Endothelial cell of umbilical vein (primary cell): ENCODE results near the gene AP3S1. TPM values are rescaled to one million over a fixed set of nuclear protein-coding genes. Genes with fewer than 3 reads are reported as not detected.

Source experiments
- BruUV-seq: library from RNA; stranded (reverse); fragments of 400-500 nt; replicated peaks from 2 replicates; lab custom pipeline; 2021; lab: Mats Ljungman, UMichigan
- CTCF ChIA-PET: fragments of 300-600, 350-600 bp; sonication (Branson Sonifier 250); formaldehyde crosslinking; loops from one replicate; lab custom pipeline; 2021; ENCODE audit warnings: antibody characterized with exemption, inconsistent platforms; lab: Charles Lee
- POLR2A ChIA-PET: fragments of 300-600, 350-600 bp; sonication (Branson Sonifier 250); formaldehyde crosslinking; loops from one replicate; lab custom pipeline; 2021; ENCODE audit warnings: antibody characterized with exemption, inconsistent platforms; lab: Charles Lee
- DNase-seq: peaks from one replicate; pipeline ENCODE4 v3.0.0-alpha.2; 2011; ENCODE audit warnings: low read depth, low spot score
- FAIRE-seq: peaks from 2 replicates; lab custom pipeline; 2011; peaks lifted over from hg19 to GRCh38; lab: Jason Lieb, UNC
- H2AFZ ChIP-seq: 2 replicates; pipeline ENCODE4 v1.6.0; 2012; ENCODE audit warnings: low read depth, low read length, control low read depth, inconsistent platforms
- H3K27ac ChIP-seq: 2 replicates; pipeline ENCODE4 v1.5.1; 2011; ENCODE audit warnings: low read depth, mild to moderate bottlenecking, control low read depth, low read length, moderate library complexity; ENCODE audit not compliant: insufficient read depth
- H3K27me3 ChIP-seq, 2 experiments: 2 replicates each; pipeline versions ENCODE4 v1.6.0 to v1.6.1; 2011; ENCODE audit warnings: low read length in 2 of 2, mixed read lengths in 1 of 2; ENCODE audit not compliant: control insufficient read depth in 2 of 2, insufficient read depth in 2 of 2
- H3K36me3 ChIP-seq, 2 experiments: 2 replicates in 1 of 2; 3 replicates in 1 of 2; pipeline ENCODE4 v1.5.1; 2011; ENCODE audit warnings: low read length in 2 of 2, mild to moderate bottlenecking in 1 of 2, moderate library complexity in 1 of 2; ENCODE audit not compliant: control insufficient read depth in 2 of 2, insufficient read depth in 2 of 2; ENCODE audit errors: extremely low read depth in 1 of 2
- H3K4me1 ChIP-seq: 3 replicates; pipeline ENCODE4 v1.5.1; 2011; ENCODE audit warnings: mild to moderate bottlenecking, low read length; ENCODE audit not compliant: control insufficient read depth, insufficient read depth; ENCODE audit errors: extremely low read depth
- H3K4me2 ChIP-seq: 2 replicates; pipeline ENCODE4 v1.6.1; 2011; ENCODE audit warnings: low read length, control low read depth, mixed read lengths; ENCODE audit not compliant: insufficient read depth
- H3K4me3 ChIP-seq, 3 experiments: fragments of 200-600 bp in 1 of 3; sonication (generic), shearing (Covaris generic) in 1 of 3; replicated peaks in 1 of 3; 2 replicates each; pipeline ENCODE4 v1.5.1; 2011 to 2016; ENCODE audit warnings: control low read depth in 3 of 3, low read length in 3 of 3, mild to moderate bottlenecking in 2 of 3, inconsistent platforms in 1 of 3, low read depth in 1 of 3, moderate library complexity in 1 of 3; ENCODE audit not compliant: insufficient read depth in 1 of 3
- H3K79me2 ChIP-seq: 2 replicates; pipeline ENCODE4 v1.6.0; 2012; ENCODE audit warnings: low read length, inconsistent platforms; ENCODE audit not compliant: control insufficient read depth, insufficient read depth
- H3K9ac ChIP-seq: replicated peaks from 2 replicates; pipeline ENCODE3; 2011; ENCODE audit warnings: low read length, control low read depth; ENCODE audit not compliant: insufficient read depth; ENCODE audit errors: extremely low read depth
- H3K9me1 ChIP-seq: replicated peaks from 3 replicates; pipeline ENCODE4 v1.6.0; 2011; ENCODE audit warnings: mild to moderate bottlenecking, low read length; ENCODE audit not compliant: control insufficient read depth, insufficient read depth; ENCODE audit errors: extremely low read depth
- H3K9me3 ChIP-seq: replicated peaks from 2 replicates; pipeline ENCODE4 v1.5.1; 2012; ENCODE audit warnings: low read length, inconsistent platforms; ENCODE audit not compliant: control insufficient read depth, insufficient read depth
- H4K20me1 ChIP-seq: replicated peaks from 2 replicates; pipeline ENCODE3; 2011; ENCODE audit warnings: mild to moderate bottlenecking, low read length; ENCODE audit not compliant: control insufficient read depth, insufficient read depth; ENCODE audit errors: extremely low read depth
- CTCF ChIP-seq, 2 donors: IDR thresholded peaks; 1 replicate in 1 of 2; 2 replicates in 1 of 2; pipeline ENCODE4 v1.5.1; 2011; ENCODE audit warnings: low read length in 2 of 2, mild to moderate bottlenecking in 2 of 2, moderate library complexity in 2 of 2, control low read depth in 1 of 2, inconsistent platforms in 1 of 2, low read depth in 1 of 2; ENCODE audit not compliant: insufficient read depth in 1 of 2; ENCODE audit errors: extremely low read depth in 1 of 2
- EZH2 ChIP-seq: IDR thresholded peaks from 2 replicates; pipeline ENCODE4 v1.6.1; 2012; ENCODE audit warnings: borderline replicate concordance, low read depth, mild to moderate bottlenecking, moderate library complexity, low read length, inconsistent platforms; ENCODE audit not compliant: severe bottlenecking
- FOS ChIP-seq: IDR thresholded peaks from 2 replicates; pipeline ENCODE4 v1.6.1; 2011; ENCODE audit warnings: mild to moderate bottlenecking, low read length, moderate library complexity, borderline replicate concordance; ENCODE audit not compliant: insufficient read depth
- GATA2 ChIP-seq: IDR thresholded peaks from 2 replicates; pipeline ENCODE4 v1.7.0; 2011; ENCODE audit warnings: low read depth, mild to moderate bottlenecking, moderate library complexity, mixed read lengths, low read length; ENCODE audit not compliant: insufficient read length, insufficient read depth
- JUN ChIP-seq: IDR thresholded peaks from 2 replicates; pipeline ENCODE4 v1.6.1; 2011; ENCODE audit warnings: borderline replicate concordance, low read depth; ENCODE audit not compliant: insufficient read length, insufficient read depth
- MAX ChIP-seq: IDR thresholded peaks from 2 replicates; pipeline ENCODE4 v1.6.1; 2011; ENCODE audit not compliant: insufficient read depth, insufficient read length
- MYC ChIP-seq: IDR thresholded peaks from one replicate; pipeline ENCODE4 v1.6.1; 2011; ENCODE audit warnings: mild to moderate bottlenecking, low read depth, low read length
- POLR2A ChIP-seq: IDR thresholded peaks from 2 replicates; pipeline ENCODE4 v1.6.1; 2012; ENCODE audit warnings: low read depth, mild to moderate bottlenecking, control low read depth, low read length
- POLR2AphosphoS5 ChIP-seq: IDR thresholded peaks from 2 replicates; pipeline ENCODE4 v1.6.1; 2012; ENCODE audit warnings: low read depth, mild to moderate bottlenecking, control low read depth, low read length, moderate library complexity; ENCODE audit not compliant: insufficient read depth
- dilution Hi-C: fragments of 300-500 bp; cut with MboI; formaldehyde crosslinking; loops from one replicate; pipeline ENCODE4 v1.15.0; 2019; ENCODE audit warnings: low sequenced_read_pairs; ENCODE audit not compliant: extremely low pct_ligation_motif_present
- intact Hi-C: fragments of 100-400 bp; cut with micrococcal nuclease; formaldehyde crosslinking; loops from one replicate; pipeline ENCODE4 v1.10.0; 2022
- polyA plus RNA-seq, 4 experiments: library from polyadenylated mRNA; depleted of rRNA in 3 of 4; stranded (reverse) in 3 of 4; unstranded in 1 of 4; fragments of >200 nt; gene quantifications; 2 replicates each; pipeline versions ENCODE4 v1.2.1 to v1.2.3, GENCODE V29; 2011 to 2012; ENCODE audit warnings: missing spikeins in 1 of 4
- total RNA-seq: library from RNA; stranded (reverse); gene quantifications from 2 replicates; pipeline ENCODE4 v1.2.3, GENCODE V29; 2021

AP3S1 gene
- total and polyA plus RNA-seq, 2 donors (not counting 3 experiments of a cell fraction or from before 2014, with no cell fraction given) = 26.5 to 85.7 TPM

DNA sequence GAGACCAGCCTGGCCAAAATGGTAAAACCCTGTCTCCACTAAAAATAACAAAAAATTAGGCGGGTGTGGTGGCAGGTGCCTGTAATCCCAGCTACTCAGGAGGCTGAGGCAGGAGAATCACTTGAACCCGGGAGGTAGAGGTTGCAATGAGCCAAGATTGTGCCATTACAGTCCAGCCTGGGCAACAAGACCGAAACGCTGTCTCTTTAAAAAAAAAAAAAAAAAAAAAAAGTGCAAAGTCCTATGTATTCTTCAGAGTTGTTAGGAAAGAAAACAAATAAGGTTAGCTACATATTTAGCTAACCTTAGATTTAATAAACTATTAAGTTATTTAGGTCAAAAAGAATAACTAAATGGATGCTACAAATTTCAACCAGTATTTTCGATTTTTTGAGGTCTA is 11.8 kb upstream of the AP3S1 start:
- CTCF ChIA-PET = no interaction called here
- peaks cover 0 to 29% of the 10 kb centered on the region in 2 experiments for H3K36me3 ChIP-seq

More for the DNA sequence above, 11.8 kb upstream of the AP3S1 start:
- Histone ChIP-seq H4K20me1 (no peaks in the 10 kb centered on the region), H3K27ac (no peak overlapping the region), H3K9me3 (no peaks in the 10 kb centered on the region), H3K27me3 (no peaks in the 10 kb centered on the region), H3K4me3 (no peak overlapping the region), H3K4me2 (no peak overlapping the region), H2AFZ (no peak overlapping the region), H3K4me1 (no peaks in the 10 kb centered on the region), H3K9ac (no peak overlapping the region), H3K79me2 (no peaks in the 10 kb centered on the region), H3K9me1 (no peaks in the 10 kb centered on the region)
- FAIRE-seq (no peak), DNase-seq (no peak)
- no TSS peak for BruUV-seq
- intact Hi-C loops = no loop called here
- TF ChIP-seq EZH2 (no peak), POLR2AphosphoS5 (no peak), POLR2A (no peak), JUN (no peak), GATA2 (no peak), MYC (no peak), CTCF (IDR thresholded peaks at IDR 0.05; ENCODE audit: extremely low read depth in 1 of 2, insufficient read depth in 1 of 2, low read depth in 1 of 2, low read length in 2 of 2) (no peak), FOS (no peak), MAX (no peak)
- POLR2A ChIA-PET = no interaction called here
- dilution Hi-C loops = no loop called here
